Measurements from ENCODE around the gene CAMK1D. TPM values are rescaled to one million over a fixed set of nuclear protein-coding genes. Genes with fewer than 3 reads are reported as not detected.

CAMK1D gene
- total RNA-seq, 1 donor: 11.2 TPM

DNA sequence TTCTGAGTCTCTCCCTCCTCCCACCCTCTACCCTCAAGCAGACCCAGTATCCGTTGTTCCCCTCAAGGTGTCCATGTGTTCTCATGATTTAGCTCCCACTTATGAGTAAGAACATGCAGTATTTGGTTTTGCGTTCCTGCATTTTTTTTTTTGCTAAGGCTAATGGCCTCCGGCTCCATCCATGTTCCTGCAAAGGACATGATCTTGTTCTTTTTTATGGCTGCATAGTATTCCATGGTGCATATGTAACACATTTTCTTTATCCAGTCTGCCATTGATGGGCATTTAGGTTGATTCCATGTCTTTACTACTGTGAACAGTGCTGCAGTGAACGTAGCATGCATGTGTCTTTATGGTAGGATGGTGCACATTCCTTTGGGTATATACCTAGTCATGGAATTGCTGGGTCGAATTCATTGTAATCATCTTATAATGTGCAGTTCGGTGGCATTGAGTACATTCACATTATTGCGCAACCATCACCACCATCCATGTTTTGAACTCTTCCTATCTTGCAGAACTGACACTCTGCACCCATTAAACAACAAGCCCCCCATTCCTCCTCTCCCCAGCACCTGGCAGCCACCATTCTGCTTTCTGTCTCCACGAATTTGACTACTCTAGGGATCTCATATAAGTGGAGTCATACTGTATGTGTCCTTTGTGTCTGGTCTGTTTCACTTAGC is 125.5 kb downstream of the CAMK1D start:
- Histone ChIP-seq H3K4me1 (ENCODE audit: insufficient read depth, low read length) (no peaks in the 10 kb centered on the region), H3K27me3 (ENCODE audit: insufficient read depth, low read length) (no peaks in the 10 kb centered on the region), H3K4me3 (ENCODE audit: insufficient read depth, low read length) (no peak overlapping the region), H4K20me1 (ENCODE audit: insufficient read depth, low read length) (no peaks in the 10 kb centered on the region), H3K27ac (ENCODE audit: low read depth, low read length) (no peak overlapping the region), H3K9me3 (ENCODE audit: low read depth, low read length) (no peaks in the 10 kb centered on the region), H3K4me2 (ENCODE audit: insufficient read depth, low read length) (no peak overlapping the region), H3K36me3 (ENCODE audit: insufficient read depth, low read length) (no peaks in the 10 kb centered on the region), H2AFZ (ENCODE audit: low read length) (no peak overlapping the region), H3K79me2 (ENCODE audit: insufficient read depth, low read length) (no peaks in the 10 kb centered on the region)
- no peak for DNase-seq (ENCODE audit: insufficient read length, low spot score, missing footprints)
- TF ChIP-seq CTCF (IDR thresholded peaks at IDR 0.05; ENCODE audit: extremely low read depth, low read depth, low read length): no peak

- no peaks in the 10 kb centered on the region for H4K20me1 ChIP-seq (ENCODE audit: insufficient read depth, low read length)
- no peak overlapping the region for H3K4me3 ChIP-seq (ENCODE audit: insufficient read depth, low read length)
- no peak for TF ChIP-seq CTCF (IDR thresholded peaks at IDR 0.05; ENCODE audit: extremely low read depth, low read depth, low read length)
- H2AFZ ChIP-seq (ENCODE audit: low read length): no peak overlapping the region
- DNase-seq (ENCODE audit: insufficient read length, low spot score, missing footprints): no peak
- no peaks in the 10 kb centered on the region for H3K79me2 ChIP-seq (ENCODE audit: insufficient read depth, low read length)
- no peak overlapping the region for H3K27ac ChIP-seq (ENCODE audit: low read depth, low read length)
- H3K36me3 ChIP-seq (ENCODE audit: insufficient read depth, low read length): no peaks in the 10 kb centered on the region
- H3K4me1 ChIP-seq (ENCODE audit: insufficient read depth, low read length): no peaks in the 10 kb centered on the region
- no peak overlapping the region for H3K4me2 ChIP-seq (ENCODE audit: insufficient read depth, low read length)
- H3K9me3 ChIP-seq (ENCODE audit: low read depth, low read length): no peaks in the 10 kb centered on the region
- no peaks in the 10 kb centered on the region for H3K27me3 ChIP-seq (ENCODE audit: insufficient read depth, low read length)
Observed at GRCh38 chr10:12476656-12477055, 127.3 kb downstream of the CAMK1D start.

DNA sequence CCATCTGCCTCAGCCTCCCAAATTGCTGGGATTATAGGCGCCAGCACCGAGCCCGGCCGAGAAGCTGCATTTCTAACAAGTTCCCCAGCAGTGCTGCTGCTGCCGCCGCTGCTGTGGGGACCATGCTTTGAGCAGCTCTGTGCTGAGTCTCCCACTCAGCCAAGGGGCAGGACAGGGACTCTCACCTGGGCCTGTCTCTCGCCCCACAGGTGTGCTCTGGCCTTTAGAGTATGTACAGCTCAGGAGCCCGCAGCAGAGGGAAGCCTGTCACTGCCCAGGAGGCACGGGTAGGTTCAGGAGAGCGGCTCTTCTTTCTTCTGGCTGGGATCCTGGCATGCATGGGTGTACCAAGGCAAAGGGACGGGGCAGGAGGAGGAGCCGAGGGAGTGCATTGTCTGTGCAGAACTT is 130.1 kb downstream of the CAMK1D start:
- no peaks in the 10 kb centered on the region for H3K36me3 ChIP-seq (ENCODE audit: insufficient read depth, low read length)
- no peak overlapping the region for H3K4me3 ChIP-seq (ENCODE audit: insufficient read depth, low read length)
- H3K4me1 ChIP-seq (ENCODE audit: insufficient read depth, low read length): no peaks in the 10 kb centered on the region
- no peaks in the 10 kb centered on the region for H3K79me2 ChIP-seq (ENCODE audit: insufficient read depth, low read length)
- H3K4me2 ChIP-seq (ENCODE audit: insufficient read depth, low read length): no peak overlapping the region
- DNase-seq (ENCODE audit: insufficient read length, low spot score, missing footprints): no peak
- no peak overlapping the region for H2AFZ ChIP-seq (ENCODE audit: low read length)
- no peak overlapping the region for H3K27ac ChIP-seq (ENCODE audit: low read depth, low read length)
- TF ChIP-seq CTCF (IDR thresholded peaks at IDR 0.05; ENCODE audit: extremely low read depth, low read depth, low read length): no peak
- H3K9me3 ChIP-seq (ENCODE audit: low read depth, low read length): no peaks in the 10 kb centered on the region
- no peaks in the 10 kb centered on the region for H4K20me1 ChIP-seq (ENCODE audit: insufficient read depth, low read length)
- no peaks in the 10 kb centered on the region for H3K27me3 ChIP-seq (ENCODE audit: insufficient read depth, low read length)

- H4K20me1 ChIP-seq (ENCODE audit: insufficient read depth, low read length): no peaks in the 10 kb centered on the region
- no peaks in the 10 kb centered on the region for H3K79me2 ChIP-seq (ENCODE audit: insufficient read depth, low read length)
- no peak for TF ChIP-seq CTCF (IDR thresholded peaks at IDR 0.05; ENCODE audit: extremely low read depth, low read depth, low read length)
- no peaks in the 10 kb centered on the region for H3K4me1 ChIP-seq (ENCODE audit: insufficient read depth, low read length)
- H2AFZ ChIP-seq (ENCODE audit: low read length): no peak overlapping the region
- no peak overlapping the region for H3K4me2 ChIP-seq (ENCODE audit: insufficient read depth, low read length)
- no peak overlapping the region for H3K4me3 ChIP-seq (ENCODE audit: insufficient read depth, low read length)
- H3K27ac ChIP-seq (ENCODE audit: low read depth, low read length): no peak overlapping the region
- no peaks in the 10 kb centered on the region for H3K27me3 ChIP-seq (ENCODE audit: insufficient read depth, low read length)
- H3K36me3 ChIP-seq (ENCODE audit: insufficient read depth, low read length): no peaks in the 10 kb centered on the region
- DNase-seq (ENCODE audit: insufficient read length, low spot score, missing footprints): peak; percentile 55
- no peaks in the 10 kb centered on the region for H3K9me3 ChIP-seq (ENCODE audit: low read depth, low read length)
Observed at GRCh38 chr10:12479924-12480323, 130.6 kb downstream of the CAMK1D start.

All from osteoblast (primary cell).